ENCODE data around the gene PPM1E.

DNA sequence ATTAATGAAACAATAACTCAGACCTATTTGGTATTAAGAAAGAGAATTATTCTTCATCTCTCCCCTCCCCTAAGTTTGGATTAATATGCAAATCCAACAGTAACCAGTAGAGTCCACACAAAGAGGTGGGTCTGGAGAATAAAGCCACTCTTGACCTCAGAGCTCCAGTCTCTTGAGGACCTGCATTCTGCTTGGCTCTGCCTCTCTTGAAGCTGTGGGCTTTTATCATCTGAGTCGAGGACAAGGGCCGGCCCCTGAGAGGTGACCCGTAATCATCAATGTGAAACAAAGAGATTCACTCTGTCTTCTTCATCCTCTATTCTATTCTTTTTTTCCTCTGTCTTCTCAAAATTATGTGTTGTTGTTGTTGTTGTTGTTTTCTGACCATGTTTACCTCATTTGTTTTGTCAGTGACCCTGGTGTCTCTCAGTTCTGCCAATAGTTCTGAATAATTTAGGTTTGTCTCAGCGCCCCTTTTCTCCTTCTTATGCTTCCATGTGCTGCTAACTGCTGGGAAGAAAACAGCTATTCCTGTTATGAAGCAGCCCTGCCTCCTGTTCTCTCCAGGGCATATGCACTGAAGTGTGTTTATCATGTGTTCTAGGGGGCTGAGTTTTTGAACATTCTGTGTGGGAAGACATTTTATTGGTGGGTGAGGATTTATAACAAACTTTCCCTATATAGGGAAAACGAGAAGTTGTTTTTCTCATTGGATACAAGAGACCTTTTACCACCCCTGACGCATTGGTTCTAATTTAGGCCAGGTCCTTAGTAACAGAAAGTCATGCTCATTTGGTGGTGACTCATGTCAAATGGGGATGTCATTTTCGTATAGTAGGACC is 215.2 kb downstream of the PPM1E start:
- TF ChIP-seq, protein P1, sequence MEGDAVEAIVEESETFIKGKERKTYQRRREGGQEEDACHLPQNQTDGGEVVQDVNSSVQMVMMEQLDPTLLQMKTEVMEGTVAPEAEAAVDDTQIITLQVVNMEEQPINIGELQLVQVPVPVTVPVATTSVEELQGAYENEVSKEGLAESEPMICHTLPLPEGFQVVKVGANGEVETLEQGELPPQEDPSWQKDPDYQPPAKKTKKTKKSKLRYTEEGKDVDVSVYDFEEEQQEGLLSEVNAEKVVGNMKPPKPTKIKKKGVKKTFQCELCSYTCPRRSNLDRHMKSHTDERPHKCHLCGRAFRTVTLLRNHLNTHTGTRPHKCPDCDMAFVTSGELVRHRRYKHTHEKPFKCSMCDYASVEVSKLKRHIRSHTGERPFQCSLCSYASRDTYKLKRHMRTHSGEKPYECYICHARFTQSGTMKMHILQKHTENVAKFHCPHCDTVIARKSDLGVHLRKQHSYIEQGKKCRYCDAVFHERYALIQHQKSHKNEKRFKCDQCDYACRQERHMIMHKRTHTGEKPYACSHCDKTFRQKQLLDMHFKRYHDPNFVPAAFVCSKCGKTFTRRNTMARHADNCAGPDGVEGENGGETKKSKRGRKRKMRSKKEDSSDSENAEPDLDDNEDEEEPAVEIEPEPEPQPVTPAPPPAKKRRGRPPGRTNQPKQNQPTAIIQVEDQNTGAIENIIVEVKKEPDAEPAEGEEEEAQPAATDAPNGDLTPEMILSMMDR (IDR thresholded peaks at IDR 0.05) = no peak
- no peak for TF ChIP-seq POLR2A (IDR thresholded peaks at IDR 0.05)

All from heart left ventricle (tissue), 13 donors.